Coronary artery (tissue), 2 donors: Measurements from ENCODE around the gene AMBRA1.
A peak's percentile ranks its signal among the peaks of the same experiment; 100 is the strongest.

Source experiments
- DNase-seq: peaks from one replicate; pipeline ENCODE4 v3.0.0-alpha.2; 2017; ENCODE audit warnings: low spot score
- H3K27ac ChIP-seq, 2 donors: fragments of 200-600 bp; sonication (generic); one replicate each; pipeline ENCODE4 v1.5.1; 2016 to 2019
- H3K4me3 ChIP-seq: fragments of 200-600 bp; sonication (generic); 2 replicates; pipeline ENCODE4 v1.5.1; 2016; ENCODE audit warnings: mild to moderate bottlenecking, moderate library complexity
- CTCF ChIP-seq: fragments of 200-600 bp; sonication (generic); IDR thresholded peaks from one replicate; pipeline ENCODE4 v1.5.1; 2019; ENCODE audit warnings: antibody characterized with exemption

AMBRA1 gene

GRCh38 chr11:46450846-46451477 is 142.9 kb downstream of the AMBRA1 start:
- H3K4me3 ChIP-seq: no peak overlapping the region

GRCh38 chr11:46447544-46447943 is 146.3 kb downstream of the AMBRA1 start:
- Histone ChIP-seq H3K4me3 (no peak overlapping the region), H3K27ac (no peak overlapping the region)
- no peak for TF ChIP-seq CTCF

More at GRCh38 chr11:46450846-46451477, 142.9 kb downstream of the AMBRA1 start:
- no peak for DNase-seq
- no peak for TF ChIP-seq CTCF
- H3K27ac ChIP-seq: no peak overlapping the region

GRCh38 chr11:46445920-46446771 is 147.7 kb downstream of the AMBRA1 start:
- no peak for TF ChIP-seq CTCF
- Histone ChIP-seq H3K4me3 (no peak overlapping the region), H3K27ac (peak overlapping the region; percentile 2 to 15)
- DNase-seq: no peak

More at GRCh38 chr11:46447544-46447943, 146.3 kb downstream of the AMBRA1 start:
- no peak for DNase-seq

- TF ChIP-seq CTCF: no peak
- DNase-seq: no peak
- no peak overlapping the region for H3K4me3 ChIP-seq
- no peak overlapping the region for H3K27ac ChIP-seq
Observed at GRCh38 chr11:46445192-46445919, 148.5 kb downstream of the AMBRA1 start.

GRCh38 chr11:46444305-46444704 is 149.5 kb downstream of the AMBRA1 start:
- Histone ChIP-seq H3K27ac (no peak overlapping the region), H3K4me3 (no peak overlapping the region)
- TF ChIP-seq CTCF: no peak
- no peak for DNase-seq

GRCh38 chr11:46438211-46438610 is 155.6 kb downstream of the AMBRA1 start:
- Histone ChIP-seq H3K27ac (no peak overlapping the region), H3K4me3 (no peak overlapping the region)
- no peak for TF ChIP-seq CTCF
- DNase-seq: no peak
